Measurements from ENCODE around the gene SDHC.
A peak's percentile ranks its signal among the peaks of the same experiment; 100 is the strongest.
"Not testable (repeated sequence)": the region's sequence is repeated elsewhere in the genome, so short reads cannot be mapped to it uniquely, and the experiment has no call there.

The SDHC gene

DNA sequence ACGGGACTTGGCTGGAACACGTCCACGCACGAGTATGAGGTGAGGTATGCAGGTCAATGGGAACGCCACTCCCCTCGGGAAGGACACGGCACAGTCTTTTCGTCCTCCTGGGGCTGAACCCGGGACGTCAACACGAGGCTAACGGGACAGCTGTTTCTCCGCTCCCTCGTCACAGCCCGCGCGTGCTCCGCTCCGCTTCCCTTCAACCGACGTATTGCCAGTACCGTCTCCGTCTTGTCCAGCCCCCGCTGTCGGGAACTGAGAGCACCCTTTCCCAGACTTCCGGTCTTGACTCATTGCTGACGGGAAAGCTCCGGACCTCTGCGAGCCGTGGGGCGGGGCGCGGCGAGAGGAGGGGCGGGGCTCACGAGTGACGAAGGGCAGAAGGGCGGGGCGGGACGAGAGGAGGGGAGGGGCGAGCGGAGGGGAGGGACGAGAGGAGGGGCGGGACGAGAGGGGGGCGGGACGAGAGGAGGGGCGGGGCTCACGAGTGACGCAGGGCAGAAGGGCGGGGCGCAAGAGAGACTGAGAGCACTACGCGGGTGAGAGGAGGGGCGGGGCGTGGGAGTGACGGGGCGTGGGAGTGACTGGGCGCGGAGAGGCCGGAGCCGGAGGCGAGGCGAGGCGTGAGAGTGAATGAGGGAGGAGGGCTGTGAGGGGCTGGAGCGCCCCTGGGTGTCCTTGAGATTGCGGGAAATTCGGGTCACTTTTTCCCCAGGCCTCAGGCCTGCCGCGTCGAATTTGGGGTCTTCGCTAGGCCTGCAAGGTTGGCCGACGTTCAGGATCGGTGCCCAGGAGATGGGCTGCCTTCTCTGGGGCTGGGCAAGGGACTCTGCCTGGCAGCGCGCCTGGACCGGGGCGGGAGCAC, 75.7 kb downstream of the SDHC start:
- DNase-seq = peak; percentile 94

DNA sequence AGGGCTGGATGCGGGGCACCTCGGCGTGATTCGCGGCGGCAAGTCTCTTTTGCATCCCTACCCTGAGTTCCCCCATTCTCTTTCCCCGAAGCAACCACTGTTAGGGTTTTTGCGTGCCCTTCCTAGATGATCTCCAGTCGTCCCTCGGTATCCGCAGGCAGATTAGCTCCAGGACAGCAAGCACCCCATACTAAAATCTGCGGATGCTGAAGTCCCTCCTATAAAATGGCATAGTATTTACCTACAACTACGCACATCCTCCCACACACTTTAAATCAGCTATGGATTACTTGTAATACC, 76.3 kb downstream of the SDHC start:
- DNase-seq = no peak

DNA sequence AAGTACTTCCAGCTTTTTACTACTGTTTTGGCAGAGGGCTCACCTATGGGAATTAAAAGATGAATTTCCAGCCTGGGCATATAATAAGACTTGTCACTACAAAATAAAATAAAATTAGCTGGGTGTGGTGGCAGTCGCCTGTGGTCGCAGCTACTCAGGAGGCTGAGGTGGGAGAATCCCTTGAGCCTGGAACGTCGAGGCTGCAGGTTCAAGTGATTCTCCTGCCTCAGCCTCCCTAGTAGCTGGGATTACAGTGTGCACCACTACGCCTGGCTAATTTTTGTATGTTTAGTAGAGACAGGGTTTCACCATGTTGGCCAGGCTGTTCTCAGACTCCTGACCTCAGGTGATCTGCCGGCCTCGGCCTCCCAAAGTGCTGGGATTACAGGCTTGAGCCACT, 77.0 kb downstream of the SDHC start:
- not testable (repeated sequence) for DNase-seq

DNA sequence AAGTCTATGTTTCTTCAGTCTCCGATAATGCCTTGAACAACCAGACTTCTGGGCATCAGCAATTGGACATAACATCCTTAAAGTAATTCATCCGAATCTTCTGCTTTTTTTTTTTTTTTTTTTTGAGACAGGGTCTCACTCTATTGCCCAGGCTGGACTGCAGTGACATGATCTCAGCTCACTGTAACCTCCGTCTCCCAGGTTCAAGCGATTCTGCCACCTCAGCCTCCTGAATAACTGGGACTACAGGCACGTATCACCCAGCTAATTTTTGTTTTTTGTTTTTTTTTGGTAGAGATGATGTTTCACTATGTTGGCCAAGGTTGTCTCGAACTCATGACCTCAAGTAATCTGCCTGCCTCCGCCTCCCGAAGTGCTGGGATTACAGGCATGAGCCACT, 77.4 kb downstream of the SDHC start:
- DNase-seq = no peak

DNA sequence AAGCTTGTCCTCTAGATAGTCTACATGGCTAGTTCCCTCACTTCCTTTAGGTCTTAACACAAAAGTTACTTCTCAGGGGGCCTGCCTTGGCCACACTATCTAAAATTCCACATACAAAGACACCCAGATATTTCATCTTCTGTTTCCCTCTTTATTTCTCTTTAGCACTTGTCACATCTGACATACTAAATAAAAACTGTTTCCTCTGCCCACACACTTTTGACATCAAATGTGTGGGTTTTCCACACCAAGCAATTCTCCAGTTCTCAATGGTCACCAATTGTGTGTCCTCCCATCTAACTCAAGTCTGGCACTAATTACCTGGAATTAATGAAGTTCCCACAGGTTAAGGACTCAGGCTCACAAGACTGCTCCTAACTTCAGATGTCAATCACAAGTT, 79.0 kb downstream of the SDHC start:
- no peak for DNase-seq

DNA sequence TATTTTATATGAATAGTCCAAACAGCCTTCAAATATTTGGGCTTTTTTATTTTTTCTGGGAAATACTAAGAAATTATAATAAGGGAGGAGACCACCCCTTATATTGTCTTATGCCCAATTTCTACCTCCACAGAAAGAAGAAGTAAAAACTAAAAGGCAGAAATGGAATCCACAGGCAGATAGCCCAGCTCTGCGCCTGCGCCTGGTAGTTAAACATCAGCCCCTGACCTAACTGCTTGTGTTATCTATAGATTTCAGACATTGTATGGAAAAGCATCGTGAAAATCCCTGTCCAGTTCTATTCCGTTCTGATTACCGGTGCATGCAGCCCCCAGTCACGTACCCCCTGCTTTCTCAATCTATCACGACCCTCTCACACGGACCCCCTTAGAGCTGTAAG, 82.9 kb downstream of the SDHC start:
- DNase-seq = not testable (repeated sequence)

DNA sequence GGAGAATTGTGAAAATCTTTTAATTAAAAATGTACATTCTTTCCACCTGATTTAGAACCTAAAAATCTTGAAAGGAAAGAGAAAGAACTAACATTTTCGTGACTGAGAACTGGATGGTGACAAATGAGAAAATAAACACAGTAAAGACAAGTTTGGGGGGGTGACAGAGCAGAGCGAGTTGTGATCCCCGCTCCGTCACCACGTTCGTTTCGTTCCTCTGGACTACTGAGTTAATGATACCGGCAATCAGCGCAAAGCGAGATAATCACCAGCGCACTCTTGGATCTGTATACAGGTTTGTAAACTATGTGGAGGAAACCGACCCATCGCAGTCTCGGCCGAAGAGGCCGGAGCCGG, 84.7 kb downstream of the SDHC start:
- no peak for DNase-seq

DNA sequence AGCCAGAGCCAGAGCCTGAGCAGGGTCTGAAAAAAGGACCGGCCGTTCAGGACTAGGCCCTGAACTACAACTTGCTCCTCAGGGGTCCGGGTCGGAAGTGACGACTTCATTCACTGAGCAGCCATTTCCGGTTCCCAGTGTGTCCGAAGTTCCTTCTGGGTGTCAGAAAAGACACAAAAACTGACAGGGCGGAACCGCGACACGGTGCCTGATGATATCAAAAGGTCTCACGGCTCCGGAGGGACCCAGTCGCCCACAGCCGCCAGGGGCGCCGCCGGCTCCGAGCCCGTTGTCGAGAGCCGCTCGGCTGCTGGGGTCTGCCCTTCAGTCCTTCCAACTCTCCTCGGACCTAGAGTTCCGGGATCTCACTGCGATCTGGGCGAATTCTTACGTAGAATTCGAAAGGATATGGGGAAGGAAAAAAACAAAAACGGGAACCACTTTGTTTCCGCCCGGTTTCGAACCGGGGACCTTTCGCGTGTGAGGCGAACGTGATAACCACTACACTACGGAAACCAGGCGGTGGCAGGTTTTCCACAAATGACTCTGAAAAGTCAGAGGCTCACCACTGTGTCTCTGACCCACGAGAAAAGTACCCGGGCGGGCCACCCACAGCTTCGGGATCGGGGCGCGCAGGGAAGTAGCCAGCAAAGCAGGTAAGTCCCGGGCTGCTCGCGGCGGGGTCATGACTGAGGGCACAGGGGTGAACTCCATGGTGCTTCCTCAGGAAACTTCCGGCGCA, 85.2 kb downstream of the SDHC start:
- DNase-seq = peak; percentile 94

DNA sequence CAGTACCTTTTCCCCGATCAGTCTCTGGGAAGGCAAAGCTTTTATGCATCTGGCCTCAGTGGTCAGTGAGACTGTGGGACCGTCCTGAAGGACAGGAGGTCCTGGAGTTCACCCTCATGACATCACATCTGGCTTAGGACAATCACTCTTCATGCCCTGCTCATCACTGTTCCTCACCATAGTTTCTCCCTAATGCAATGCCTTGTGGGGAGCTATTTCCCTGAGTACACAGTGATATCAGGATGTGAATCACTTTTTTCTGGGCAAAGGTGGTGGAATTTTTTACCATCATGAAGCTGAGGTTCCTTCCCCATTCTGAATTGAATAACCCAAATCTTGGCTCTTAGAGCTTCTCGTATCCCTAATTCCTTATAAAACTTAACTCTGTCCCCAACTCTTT, 88.3 kb downstream of the SDHC start:
- DNase-seq = no peak

DNA sequence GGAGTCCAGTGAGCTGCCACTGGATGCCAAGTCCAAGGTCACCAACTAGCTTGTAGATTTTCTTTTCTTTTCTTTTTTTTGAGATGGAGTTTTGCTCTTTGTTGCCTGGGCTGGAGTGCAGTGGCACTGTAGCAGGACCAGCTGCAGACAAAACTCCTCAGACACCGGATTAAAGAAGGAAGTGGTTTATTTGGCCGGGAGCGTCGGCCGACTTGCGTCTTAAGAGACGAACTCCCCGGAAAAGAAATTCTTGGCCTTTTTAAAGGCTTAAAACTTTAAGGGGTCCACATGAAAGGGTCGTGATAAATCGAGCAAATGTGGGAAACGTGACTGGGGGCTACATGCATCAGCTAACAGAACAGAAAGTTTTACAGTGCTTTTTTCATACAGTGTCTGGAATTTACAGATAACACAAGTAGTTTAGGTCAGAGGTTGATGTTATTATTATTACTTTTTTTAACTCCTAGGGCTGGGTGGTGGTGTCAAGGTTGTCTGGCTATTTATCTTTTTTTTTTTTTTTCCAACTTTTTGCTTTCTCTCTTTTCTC, 89.9 kb downstream of the SDHC start:
- DNase-seq = no peak

DNA sequence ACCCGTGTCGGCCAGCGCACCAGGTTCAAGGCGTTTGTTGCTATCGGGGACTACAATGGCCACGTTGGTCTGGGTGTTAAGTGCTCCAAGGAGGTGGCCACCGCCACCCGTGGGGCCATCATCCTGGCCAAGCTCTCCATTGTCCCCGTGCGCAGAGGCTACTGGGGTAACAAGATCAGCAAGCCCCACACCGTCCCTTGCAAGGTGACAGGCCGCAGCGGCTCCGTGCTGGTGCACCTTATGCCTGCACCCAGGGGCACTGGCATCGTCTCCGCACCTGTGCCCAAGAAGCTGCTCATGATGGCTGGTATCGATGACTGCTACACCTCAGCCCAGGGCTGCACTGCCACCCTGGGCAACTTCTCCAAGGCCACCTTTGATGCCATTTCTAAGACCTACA, 92.4 kb downstream of the SDHC start:
- DNase-seq = not testable (repeated sequence)

DNA sequence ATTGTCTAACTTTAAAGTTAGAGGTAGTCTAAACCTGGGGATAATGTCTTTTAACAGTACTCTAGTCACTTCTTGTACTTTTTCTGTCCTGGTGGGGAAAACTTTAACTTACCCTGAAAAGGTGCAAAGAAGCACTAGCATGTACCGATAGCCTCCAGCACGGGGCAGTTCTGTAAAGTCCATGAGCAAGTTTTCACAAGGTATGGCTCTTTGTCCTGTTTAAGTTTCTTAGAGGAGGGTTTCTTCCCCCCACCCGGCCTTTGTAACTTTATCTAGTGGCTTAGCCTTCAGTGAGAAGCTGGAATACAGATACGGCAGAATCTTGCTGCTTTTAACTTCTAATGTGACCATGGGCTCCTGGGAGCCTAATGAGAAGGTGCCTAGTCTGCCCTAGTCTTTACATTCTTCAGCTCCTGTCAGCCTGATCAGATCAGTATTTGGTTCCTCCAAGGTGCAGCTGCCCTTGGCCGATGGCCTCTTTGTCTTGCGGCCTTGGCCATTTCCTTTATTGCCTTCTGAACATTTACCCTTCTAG, 93.3 kb downstream of the SDHC start:
- no peak for DNase-seq

DNA sequence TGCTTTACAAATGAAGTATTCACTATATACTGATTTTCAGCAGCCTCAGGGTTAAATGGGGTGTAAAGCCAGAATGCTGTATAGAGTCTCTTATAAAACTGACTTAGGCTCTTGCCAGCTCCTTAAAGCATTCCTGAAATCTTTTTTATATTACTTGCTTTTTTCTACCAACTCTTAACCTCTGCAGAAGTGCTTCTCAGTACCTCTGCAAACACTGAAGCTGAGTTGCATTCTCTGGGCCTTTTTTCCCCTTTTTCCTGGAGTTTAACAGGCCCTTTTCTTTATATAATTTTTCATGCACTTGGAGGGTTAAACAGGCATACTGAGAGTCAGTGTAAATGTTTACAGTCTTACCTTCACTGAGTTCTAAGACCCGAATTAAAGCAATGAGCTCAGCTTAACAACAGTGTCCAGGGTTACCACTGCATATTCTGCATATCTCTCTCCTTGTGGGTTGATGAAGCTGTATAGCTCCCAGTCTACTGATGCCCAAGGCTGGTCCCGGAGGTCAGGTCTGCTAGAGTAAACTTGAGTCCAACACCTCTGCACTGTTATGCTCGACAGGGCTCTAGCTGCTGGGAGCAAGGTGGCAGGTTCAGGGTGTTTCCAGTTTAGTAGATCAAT, 94.4 kb downstream of the SDHC start:
- no peak for DNase-seq

DNA sequence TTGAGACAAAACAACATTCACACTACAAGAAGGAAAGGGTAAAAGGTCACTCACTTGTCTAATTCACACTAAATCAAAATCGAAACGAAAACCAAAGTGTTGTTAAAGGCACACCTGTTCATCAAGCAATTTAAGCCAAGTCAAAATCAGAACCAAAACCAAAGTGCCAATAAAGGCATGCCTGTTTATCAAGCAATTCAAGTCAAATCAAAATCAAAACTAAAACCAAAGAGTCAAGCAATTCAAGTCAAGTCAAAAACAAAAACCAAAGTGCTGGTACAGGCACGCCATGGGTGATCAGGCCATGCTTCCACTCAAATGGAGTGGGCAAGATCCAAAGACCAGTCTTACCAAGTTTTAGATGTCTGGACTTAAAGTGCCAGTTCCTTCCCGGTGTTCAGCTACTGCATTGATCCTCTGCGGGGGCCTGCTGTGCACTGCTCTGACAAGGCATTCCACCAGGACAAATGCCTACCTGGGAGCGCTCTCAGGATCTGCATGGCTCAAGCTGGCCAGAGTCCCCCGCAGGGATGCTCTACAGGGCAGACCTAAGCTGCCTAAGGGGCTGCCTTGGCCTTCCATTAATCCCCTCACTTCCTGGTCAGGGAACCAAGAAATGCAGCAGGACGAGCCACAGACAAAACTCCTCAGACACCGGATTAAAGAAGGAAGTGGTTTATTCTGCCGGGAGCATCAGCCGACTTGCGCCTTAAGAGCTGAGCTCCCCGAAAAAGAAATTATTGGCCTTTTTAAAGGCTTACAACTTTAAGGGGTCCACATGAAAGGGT, 95.9 kb downstream of the SDHC start:
- DNase-seq = not testable (repeated sequence)

DNA sequence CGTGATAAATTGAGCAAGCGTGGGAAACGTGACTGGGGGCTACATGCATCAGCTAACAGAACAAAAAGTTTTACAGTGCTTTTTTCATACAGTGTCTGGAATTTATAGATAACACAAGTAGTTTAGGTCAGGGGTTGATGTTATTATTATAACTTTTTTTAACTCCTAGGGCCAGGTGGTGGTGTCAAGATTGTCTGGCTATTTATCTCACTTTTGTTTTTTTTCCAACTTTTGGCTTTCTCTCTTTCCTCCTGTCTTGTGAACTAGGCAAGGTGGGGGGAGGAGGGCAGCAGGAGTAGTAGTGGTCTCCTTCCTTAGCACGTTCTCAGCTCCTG, 96.4 kb downstream of the SDHC start:
- DNase-seq = not testable (repeated sequence)
